Osteoblast (primary cell): ENCODE data around the gene STAT6. TPM values are rescaled to one million over a fixed set of nuclear protein-coding genes. Genes with fewer than 3 reads are reported as not detected.
A peak's percentile ranks its signal among the peaks of the same experiment; 100 is the strongest.

Experiments
- DNase-seq: peaks from one replicate; pipeline ENCODE4 v3.0.0; 2011; ENCODE audit warnings: low spot score, mixed read lengths; ENCODE audit not compliant: insufficient read length; ENCODE audit errors: missing footprints
- H2AFZ ChIP-seq: 2 replicates; pipeline ENCODE4 v1.6.0; 2011; ENCODE audit warnings: mild to moderate bottlenecking, low read length
- H3K27ac ChIP-seq: 2 replicates; pipeline ENCODE4 v1.5.1; 2011; ENCODE audit warnings: mild to moderate bottlenecking, low read depth, low read length, moderate library complexity
- H3K27me3 ChIP-seq: 2 replicates; pipeline ENCODE4 v1.6.0; 2012; ENCODE audit warnings: mild to moderate bottlenecking, control low read depth, inconsistent platforms, low read length, moderate library complexity; ENCODE audit not compliant: insufficient read depth
- H3K36me3 ChIP-seq: 2 replicates; pipeline ENCODE4 v1.5.1; 2011; ENCODE audit warnings: mild to moderate bottlenecking, low read length, control low read depth, moderate library complexity; ENCODE audit not compliant: insufficient read depth
- H3K4me1 ChIP-seq: 2 replicates; pipeline ENCODE4 v1.5.1; 2011; ENCODE audit warnings: mild to moderate bottlenecking, low read length, control low read depth, moderate library complexity; ENCODE audit not compliant: insufficient read depth
- H3K4me2 ChIP-seq: 2 replicates; pipeline ENCODE4 v1.6.0; 2011; ENCODE audit warnings: mild to moderate bottlenecking, low read length; ENCODE audit not compliant: insufficient read depth
- H3K4me3 ChIP-seq: fragments of 200-600 bp; sonication (generic); 3 replicates; pipeline ENCODE4 v1.5.1; 2012; ENCODE audit warnings: mild to moderate bottlenecking, low read length, inconsistent platforms; ENCODE audit not compliant: insufficient read depth
- H3K79me2 ChIP-seq: 2 replicates; pipeline ENCODE4 v1.6.0; 2012; ENCODE audit warnings: mild to moderate bottlenecking, low read length, control low read depth, inconsistent platforms; ENCODE audit not compliant: insufficient read depth
- H3K9me3 ChIP-seq: 2 replicates; pipeline ENCODE4 v1.5.1; 2011; ENCODE audit warnings: low read depth, low read length, control low read depth
- H4K20me1 ChIP-seq: 2 replicates; pipeline ENCODE4 v1.6.0; 2012; ENCODE audit warnings: mild to moderate bottlenecking, low read length, control low read depth; ENCODE audit not compliant: insufficient read depth
- CTCF ChIP-seq: IDR thresholded peaks from 2 replicates; pipeline ENCODE4 v1.5.1; 2011; ENCODE audit warnings: mild to moderate bottlenecking, low read depth, low read length, moderate library complexity; ENCODE audit errors: extremely low read depth
- total RNA-seq: library from RNA; depleted of rRNA; stranded (reverse); fragments of >200 nt; gene quantifications from 2 replicates; pipeline ENCODE4 v1.2.3, GENCODE V29; 2012

Gene STAT6
- total RNA-seq, 1 donor, result 167 TPM

GRCh38 chr12:57112492-57113294, 1.5 kb upstream of the STAT6 start:
- Histone ChIP-seq H3K27ac (peak overlapping the region; percentile 98), H3K4me3 (peak overlapping the region; percentile 88), H3K27me3 (no peaks in the 10 kb centered on the region), H4K20me1 (peaks cover 16% of the 10 kb centered on the region), H3K36me3 (peaks cover 3% of the 10 kb centered on the region), H2AFZ (peak overlapping the region; percentile 26), H3K79me2 (peaks cover 33% of the 10 kb centered on the region), H3K4me1 (peaks cover 29% of the 10 kb centered on the region), H3K9me3 (no peaks in the 10 kb centered on the region), H3K4me2 (peak overlapping the region; percentile 90)
- TF ChIP-seq CTCF, result peak; percentile 83
- no peak for DNase-seq

GRCh38 chr12:57110104-57111030, 795 bp downstream of the STAT6 start:
- peak overlapping the region; percentile 62 for H2AFZ ChIP-seq
- no peak for TF ChIP-seq CTCF
- H3K9me3 ChIP-seq, result no peaks in the 10 kb centered on the region
- peaks cover 29% of the 10 kb centered on the region for H3K4me1 ChIP-seq
- H3K4me3 ChIP-seq, result peak overlapping the region; percentile 88
- no peaks in the 10 kb centered on the region for H3K27me3 ChIP-seq
- peak; percentile 93 for DNase-seq
- peak overlapping the region; percentile 98 for H3K27ac ChIP-seq
- H3K36me3 ChIP-seq, result peaks cover 25% of the 10 kb centered on the region
- H4K20me1 ChIP-seq, result peaks cover 20% of the 10 kb centered on the region
- H3K79me2 ChIP-seq, result peaks cover 41% of the 10 kb centered on the region
- H3K4me2 ChIP-seq, result peak overlapping the region; percentile 90

GRCh38 chr12:57109207-57110103, 1.7 kb downstream of the STAT6 start:
- Histone ChIP-seq H3K4me1 (peaks cover 29% of the 10 kb centered on the region), H3K4me2 (peak overlapping the region; percentile 90), H3K9me3 (no peaks in the 10 kb centered on the region), H3K36me3 (peaks cover 30% of the 10 kb centered on the region), H3K4me3 (peak overlapping the region; percentile 88), H4K20me1 (peaks cover 22% of the 10 kb centered on the region), H2AFZ (no peak overlapping the region), H3K27ac (no peak overlapping the region), H3K79me2 (peaks cover 41% of the 10 kb centered on the region), H3K27me3 (no peaks in the 10 kb centered on the region)
- peak; percentile 81 for DNase-seq
- no peak for TF ChIP-seq CTCF
